Tibial nerve (tissue), 4 donors: ENCODE results near the gene PISD. TPM values are rescaled to one million over a fixed set of nuclear protein-coding genes. Genes with fewer than 3 reads are reported as not detected.

Source experiments
- DNase-seq, 2 donors: peaks; one replicate each; pipeline ENCODE4 v3.0.0-alpha.2; 2019; ENCODE audit warnings: low spot score in 2 of 2
- H3K27ac ChIP-seq, 4 donors: fragments of 200-600 bp; sonication (generic) in 3 of 4; one replicate each; pipeline ENCODE4 v1.5.1; 2017 to 2019; ENCODE audit warnings: mild to moderate bottlenecking in 1 of 4
- H3K27me3 ChIP-seq, 2 donors: fragments of 200-600 bp; sonication (generic) in 1 of 2; one replicate each; pipeline versions ENCODE4 v1.5.1 to v1.6.0; 2017 to 2019
- H3K36me3 ChIP-seq, 3 donors: fragments of 200-600 bp; sonication (generic); one replicate each; pipeline ENCODE4 v1.5.1; 2018 to 2019
- H3K4me1 ChIP-seq, 4 donors: fragments of 200-600 bp; sonication (generic) in 3 of 4; one replicate each; pipeline ENCODE4 v1.5.1; 2017 to 2019
- H3K4me3 ChIP-seq, 4 donors: fragments of 200-600 bp; sonication (generic) in 3 of 4; one replicate each; pipeline ENCODE4 v1.5.1; 2017 to 2019; ENCODE audit warnings: mild to moderate bottlenecking in 1 of 4, moderate library complexity in 1 of 4
- H3K9me3 ChIP-seq, 4 donors: fragments of 200-600 bp; sonication (generic) in 3 of 4; one replicate each; pipeline ENCODE4 v1.5.1; 2017 to 2019
- CTCF ChIP-seq, 5 experiments: fragments of 200-600 bp in 3 of 5; fragments of 450-650 bp in 2 of 5; sonication (generic) in 3 of 5; IDR thresholded peaks; one replicate each; pipeline ENCODE4 v1.5.1; 2016 to 2019; ENCODE audit warnings: antibody characterized with exemption in 5 of 5, mild to moderate bottlenecking in 3 of 5, moderate library complexity in 2 of 5
- EP300 ChIP-seq, 2 donors: sonication (generic); formaldehyde crosslinking; IDR thresholded peaks; one replicate each; pipeline ENCODE4 v1.6.1; 2017; ENCODE audit warnings: antibody characterized with exemption in 2 of 2, mild to moderate bottlenecking in 1 of 2
- POLR2A ChIP-seq, 2 donors: fragments of 450-650 bp; IDR thresholded peaks; one replicate each; pipeline ENCODE4 v1.6.1; 2017; ENCODE audit warnings: antibody characterized with exemption in 2 of 2, mild to moderate bottlenecking in 2 of 2, moderate library complexity in 2 of 2
- WGBS, 2 donors: methylation state at CpG; one replicate each; pipeline ENCODE4 v1.1.5; 2018; 5-methylcytosine and 5-hydroxymethylcytosine counted together
- total RNA-seq, 4 donors: library from RNA; depleted of rRNA; stranded (reverse); fragments of >200 nt; gene quantifications; one replicate each; pipeline ENCODE4 v1.1.0, GENCODE V29; 2016

PISD gene
- total RNA-seq, 4 donors from 2014 or later: 26.9 to 44.7 (median 36.2) TPM

- WGBS, 2 donors: 59 to 60% methylated on average over 4 of the region's 4 CpGs
- Histone ChIP-seq H3K4me3 (no peak overlapping the region), H3K27ac (peak overlapping the region in 2 of 4 donors; percentile 27 to 55), H3K27me3 (no peaks in the 10 kb centered on the region), H3K4me1 (peaks cover 0 to 26% (median 8%) of the 10 kb centered on the region in 4 donors), H3K9me3 (no peaks in the 10 kb centered on the region), H3K36me3 (peaks cover 0 to 70% (median 0%) of the 10 kb centered on the region in 3 donors)
- no peak for DNase-seq
- TF ChIP-seq CTCF (IDR thresholded peaks at IDR 0.05) (no peak), POLR2A (IDR thresholded peaks at IDR 0.05) (no peak), EP300 (IDR thresholded peaks at IDR 0.05) (no peak)
Observed at GRCh38 chr22:31615940-31616314, 46.1 kb downstream of the PISD start.

DNA sequence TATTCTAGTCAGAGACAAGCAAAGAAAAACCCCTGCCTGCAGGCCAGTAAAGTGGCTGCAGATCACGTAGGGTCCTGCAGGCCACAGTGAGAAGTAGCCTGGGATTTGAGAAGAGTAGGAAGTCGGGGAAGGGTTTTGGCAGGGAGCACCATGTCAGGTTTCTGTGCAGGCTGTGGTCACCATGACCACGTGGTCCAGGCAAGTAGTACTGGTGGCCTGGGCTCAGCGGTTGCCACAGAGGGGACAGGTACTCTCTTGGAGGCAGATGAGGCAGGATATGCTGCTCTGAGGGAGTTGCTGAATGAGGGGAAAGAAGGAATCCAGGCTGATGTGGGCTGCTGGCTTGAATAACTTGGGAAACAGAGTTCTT lies 46.5 kb downstream of the PISD start:
- Histone ChIP-seq H3K36me3 (peaks cover 0 to 70% (median 0%) of the 10 kb centered on the region in 3 donors), H3K27me3 (no peaks in the 10 kb centered on the region), H3K4me3 (no peak overlapping the region), H3K4me1 (peaks cover 0 to 26% (median 8%) of the 10 kb centered on the region in 4 donors), H3K9me3 (no peaks in the 10 kb centered on the region), H3K27ac (peak overlapping the region in 2 of 4 donors; percentile 27 to 30)
- no peak for TF ChIP-seq CTCF (IDR thresholded peaks at IDR 0.05)
- no peak for TF ChIP-seq POLR2A (IDR thresholded peaks at IDR 0.05)
- no peak for TF ChIP-seq EP300 (IDR thresholded peaks at IDR 0.05)
- 56 to 67% methylated on average over 4 of the region's 4 CpGs for WGBS, 2 donors
- no peak for DNase-seq

DNA sequence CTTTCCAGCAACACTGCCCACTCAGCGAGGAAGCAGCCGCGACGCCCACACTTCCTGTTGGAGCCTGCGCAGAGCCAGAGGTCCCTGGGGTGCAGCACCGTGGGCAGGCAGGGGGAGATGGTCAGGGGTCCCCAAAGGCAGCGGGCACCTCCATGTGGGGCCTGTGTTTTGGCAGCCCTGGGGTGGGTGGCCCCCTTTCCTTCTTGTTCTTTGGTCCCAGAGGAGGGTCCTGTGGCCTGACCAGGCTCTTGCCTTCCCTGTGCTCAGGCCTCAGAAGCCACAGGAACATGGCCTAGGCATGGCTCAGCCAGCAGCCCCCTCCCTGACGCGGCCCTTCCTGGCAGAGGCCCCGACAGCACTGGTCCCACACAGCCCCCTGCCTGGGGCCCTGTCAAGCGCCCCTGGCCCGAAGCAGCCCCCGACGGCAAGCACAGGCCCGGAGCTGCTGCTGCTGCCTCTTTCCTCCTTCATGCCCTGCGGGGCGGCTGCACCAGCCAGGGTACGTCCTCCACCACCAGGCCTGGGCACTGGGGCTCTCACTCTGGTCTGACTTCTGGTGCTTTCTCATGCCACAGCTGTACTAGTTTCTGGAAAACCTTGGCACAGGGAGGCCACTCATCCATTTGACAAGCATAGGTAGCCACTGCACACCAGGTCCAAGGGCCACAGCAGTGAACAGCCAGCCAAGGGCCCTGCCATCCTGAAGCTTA lies 47.1 kb downstream of the PISD start:
- Histone ChIP-seq H3K27ac (peak overlapping the region in 3 of 4 donors; percentile 40 to 52 (median 50)), H3K27me3 (no peaks in the 10 kb centered on the region), H3K9me3 (no peaks in the 10 kb centered on the region), H3K4me1 (peaks cover 0 to 26% (median 8%) of the 10 kb centered on the region in 4 donors), H3K4me3 (no peak overlapping the region), H3K36me3 (peaks cover 0 to 70% (median 0%) of the 10 kb centered on the region in 3 donors)
- no peak for TF ChIP-seq POLR2A (IDR thresholded peaks at IDR 0.05)
- no peak for TF ChIP-seq CTCF (IDR thresholded peaks at IDR 0.05)
- TF ChIP-seq EP300 (IDR thresholded peaks at IDR 0.05): no peak
- WGBS, 2 donors: 38 to 50% methylated on average over 10 to 15 of the region's 18 CpGs
- DNase-seq: no peak

- Histone ChIP-seq H3K4me1 (peaks cover 0 to 26% (median 8%) of the 10 kb centered on the region in 4 donors), H3K27me3 (no peaks in the 10 kb centered on the region), H3K9me3 (no peaks in the 10 kb centered on the region), H3K36me3 (peaks cover 0 to 70% (median 0%) of the 10 kb centered on the region in 3 donors), H3K4me3 (no peak overlapping the region), H3K27ac (peak overlapping the region in 1 of 4 donors; percentile 52)
- WGBS, 2 donors: 73 to 77% methylated on average over 10 of the region's 10 CpGs
- no peak for TF ChIP-seq CTCF (IDR thresholded peaks at IDR 0.05)
- no peak for TF ChIP-seq POLR2A (IDR thresholded peaks at IDR 0.05)
- TF ChIP-seq EP300 (IDR thresholded peaks at IDR 0.05): no peak
- no peak for DNase-seq
Observed at GRCh38 chr22:31613904-31614296, 48.1 kb downstream of the PISD start.

- Histone ChIP-seq H3K4me3 (no peak overlapping the region), H3K27ac (no peak overlapping the region), H3K4me1 (peaks cover 0 to 26% (median 8%) of the 10 kb centered on the region in 4 donors), H3K9me3 (no peaks in the 10 kb centered on the region), H3K27me3 (no peaks in the 10 kb centered on the region), H3K36me3 (peaks cover 0 to 70% (median 0%) of the 10 kb centered on the region in 3 donors)
- no peak for DNase-seq
- WGBS, 2 donors: 85 to 94% methylated on average over 4 to 15 of the region's 23 CpGs
- TF ChIP-seq CTCF (IDR thresholded peaks at IDR 0.05): no peak
- TF ChIP-seq POLR2A (IDR thresholded peaks at IDR 0.05): no peak
- TF ChIP-seq EP300 (IDR thresholded peaks at IDR 0.05): no peak
Observed at GRCh38 chr22:31613286-31613903, 48.6 kb downstream of the PISD start.
